HEK293 (cell line): ENCODE measurements around the gene PGS1.

Source experiments
- CTCF ChIA-PET: fragments of 350-600 bp; formaldehyde crosslinking; extraction: SDS; loops from one replicate; lab custom pipeline; 2021; ENCODE audit warnings: antibody characterized with exemption; lab: Yijun Ruan, JAX
- POLR2A ChIA-PET: fragments of 300-600 bp; formaldehyde crosslinking; extraction: SDS; loops from one replicate; lab custom pipeline; 2020; ENCODE audit warnings: antibody characterized with exemption, inconsistent platforms; lab: Yijun Ruan, JAX
- H3K27ac ChIP-seq: fragments of 200-500 bp; sonication (Bioruptor generic); 2 replicates; pipeline ENCODE4 v1.5.1; 2014; ENCODE audit warnings: low read depth, low read length, control low read depth, inconsistent platforms; ENCODE audit errors: extremely low read depth
- H3K36me3 ChIP-seq, 2 experiments: fragments of 200-500 bp in 1 of 2; sonication (Bioruptor generic) in 1 of 2; 1 replicate in 1 of 2; 2 replicates in 1 of 2; pipeline ENCODE4 v1.5.1; 2014 to 2017; ENCODE audit warnings: inconsistent platforms in 2 of 2, low read length in 2 of 2; ENCODE audit not compliant: control insufficient read depth in 2 of 2, insufficient read depth in 1 of 2
- H3K4me1 ChIP-seq: fragments of 200-500 bp; sonication (Bioruptor generic); 2 replicates; pipeline ENCODE4 v1.5.1; 2014; ENCODE audit warnings: mild to moderate bottlenecking, low read length, inconsistent platforms; ENCODE audit not compliant: control insufficient read depth, insufficient read depth
- H3K4me3 ChIP-seq: 2 replicates; pipeline ENCODE4 v1.5.1; 2011; ENCODE audit warnings: low read depth, mild to moderate bottlenecking, control low read depth, low read length, moderate library complexity
- H3K9me3 ChIP-seq: fragments of 200-500 bp; sonication (Bioruptor generic); 2 replicates; pipeline ENCODE4 v1.5.1; 2014; ENCODE audit warnings: low read depth, low read length, inconsistent platforms; ENCODE audit not compliant: control insufficient read depth, insufficient read depth
- GLIS1 ChIP-seq: fragments of 450-650 bp; formaldehyde crosslinking; IDR thresholded peaks from 2 replicates; pipeline ENCODE4 v1.5.1; 2016; ENCODE audit warnings: missing biosample characterization, missing genetic modification characterization
- OSR2 ChIP-seq: fragments of 450-650 bp; formaldehyde crosslinking; IDR thresholded peaks from 2 replicates; pipeline ENCODE4 v1.5.1; 2016; ENCODE audit warnings: missing biosample characterization, missing genetic modification characterization
- ZBTB17 ChIP-seq: fragments of 450-650 bp; formaldehyde crosslinking; IDR thresholded peaks from 2 replicates; pipeline ENCODE4 v1.5.1; 2016; ENCODE audit warnings: missing biosample characterization, missing genetic modification characterization
- ZBTB48 ChIP-seq: fragments of 450-650 bp; formaldehyde crosslinking; IDR thresholded peaks from 2 replicates; pipeline ENCODE4 v1.5.1; 2016; ENCODE audit warnings: missing biosample characterization, missing genetic modification characterization
- ZNF169 ChIP-seq: fragments of 450-650 bp; formaldehyde crosslinking; IDR thresholded peaks from 2 replicates; pipeline ENCODE4 v1.5.1; 2016; ENCODE audit warnings: missing biosample characterization, missing genetic modification characterization
- ZNF2 ChIP-seq: fragments of 450-650 bp; formaldehyde crosslinking; IDR thresholded peaks from 2 replicates; pipeline ENCODE4 v1.5.1; 2016; ENCODE audit warnings: missing biosample characterization, missing genetic modification characterization
- ZNF266 ChIP-seq: fragments of 450-650 bp; formaldehyde crosslinking; IDR thresholded peaks from 2 replicates; pipeline ENCODE4 v1.5.1; 2016; ENCODE audit warnings: missing biosample characterization, missing genetic modification characterization, low read depth
- ZNF341 ChIP-seq: fragments of 450-650 bp; formaldehyde crosslinking; IDR thresholded peaks from 2 replicates; pipeline ENCODE4; 2016; ENCODE audit warnings: low read depth, missing biosample characterization, missing genetic modification characterization
- ZNF501 ChIP-seq: fragments of 450-650 bp; formaldehyde crosslinking; IDR thresholded peaks from 2 replicates; pipeline ENCODE4 v1.5.1; 2016; ENCODE audit warnings: missing biosample characterization, missing genetic modification characterization
- ZNF654 ChIP-seq: fragments of 450-650 bp; formaldehyde crosslinking; IDR thresholded peaks from 2 replicates; pipeline ENCODE4 v1.5.1; 2016; ENCODE audit warnings: low read depth, missing biosample characterization, missing genetic modification characterization
- ZNF660 ChIP-seq: fragments of 450-650 bp; IDR thresholded peaks from 2 replicates; pipeline ENCODE4 v1.5.1; 2018; ENCODE audit warnings: missing biosample characterization, mild to moderate bottlenecking, missing genetic modification characterization
- ZSCAN30 ChIP-seq: fragments of 450-650 bp; IDR thresholded peaks from 2 replicates; pipeline ENCODE4 v1.5.1; 2018; ENCODE audit warnings: missing biosample characterization, mild to moderate bottlenecking, missing genetic modification characterization, moderate library complexity
- TF ChIP-seq, protein P1 (sequence below): fragments of 450-650 bp; formaldehyde crosslinking; IDR thresholded peaks from 2 replicates; pipeline ENCODE4 v1.5.1; 2016; ENCODE audit warnings: missing biosample characterization, missing genetic modification characterization
- TF ChIP-seq, protein P2 (sequence below): fragments of 450-650 bp; formaldehyde crosslinking; IDR thresholded peaks from 2 replicates; pipeline ENCODE4 v1.5.1; 2016; ENCODE audit warnings: missing biosample characterization, missing genetic modification characterization
- TF ChIP-seq, protein P3 (sequence below): fragments of 450-650 bp; formaldehyde crosslinking; IDR thresholded peaks from 2 replicates; pipeline ENCODE4 v1.5.1; 2017; ENCODE audit warnings: missing biosample characterization, missing genetic modification characterization
- TF ChIP-seq, protein P4 (sequence below): fragments of 450-650 bp; formaldehyde crosslinking; IDR thresholded peaks from 2 replicates; pipeline ENCODE4 v1.5.1; 2016; ENCODE audit warnings: missing biosample characterization, missing genetic modification characterization

The PGS1 gene

DNA sequence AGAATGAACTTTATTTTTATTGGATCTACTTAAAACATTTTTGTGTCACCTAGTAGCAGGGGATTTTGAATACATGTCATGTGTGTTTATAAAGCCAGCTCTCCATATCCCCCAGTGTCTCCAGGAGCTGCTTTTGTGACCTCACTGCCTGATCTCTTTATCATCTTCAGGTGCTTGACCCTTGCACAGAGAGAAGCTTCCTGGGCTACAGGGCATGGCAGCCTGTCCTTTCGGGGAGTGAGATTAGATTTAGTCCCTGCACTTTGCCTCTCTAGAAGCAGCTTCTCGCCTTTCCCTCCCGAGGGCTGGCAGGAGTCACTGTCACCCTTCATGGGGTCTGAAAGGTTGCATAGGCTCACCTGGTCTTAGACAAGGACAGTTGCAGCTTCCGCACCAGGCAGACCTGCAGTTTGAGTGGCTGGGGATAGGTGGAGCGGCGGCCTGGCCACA, 42.7 kb downstream of the PGS1 start:
- TF ChIP-seq, protein P1, sequence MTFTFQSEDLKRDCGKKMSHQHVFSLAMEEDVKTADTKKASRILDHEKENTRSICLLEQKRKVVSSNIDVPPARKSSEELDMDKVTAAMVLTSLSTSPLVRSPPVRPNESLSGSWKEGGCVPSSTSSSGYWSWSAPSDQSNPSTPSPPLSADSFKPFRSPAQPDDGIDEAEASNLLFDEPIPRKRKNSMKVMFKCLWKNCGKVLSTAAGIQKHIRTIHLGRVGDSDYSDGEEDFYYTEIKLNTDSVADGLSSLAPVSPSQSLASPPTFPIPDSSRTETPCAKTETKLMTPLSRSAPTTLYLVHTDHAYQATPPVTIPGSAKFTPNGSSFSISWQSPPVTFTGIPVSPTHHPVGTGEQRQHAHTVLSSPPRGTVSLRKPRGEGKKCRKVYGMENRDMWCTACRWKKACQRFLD (tag by site-specific recombination) = no peak
- TF ChIP-seq OSR2 = 0 out of 2 replicates have a peak, but pooled peaks have one; percentile 8
- POLR2A ChIA-PET = interaction anchor here (1.4 kb wide), 1 partner anchor 170 kb away, joined by 5 read pairs; no protein-coding TSS in a partner anchor
- CTCF ChIA-PET = interaction anchor here (0.5 to 11.5 kb wide), 33 partner anchors 10 to 406 kb away, joined by 3 to 137 read pairs (median 5); partner anchors contain the start of genes PGS1 and SOCS3
- H3K4me1 ChIP-seq = no peaks in the 10 kb centered on the region
- peaks cover 15 to 88% of the 10 kb centered on the region in 2 experiments; a peak in 2 of 3 replicates for H3K36me3 ChIP-seq
- H3K4me3 ChIP-seq = no peak overlapping the region
- H3K27ac ChIP-seq = no peak overlapping the region
- H3K9me3 ChIP-seq = no peaks in the 10 kb centered on the region

DNA sequence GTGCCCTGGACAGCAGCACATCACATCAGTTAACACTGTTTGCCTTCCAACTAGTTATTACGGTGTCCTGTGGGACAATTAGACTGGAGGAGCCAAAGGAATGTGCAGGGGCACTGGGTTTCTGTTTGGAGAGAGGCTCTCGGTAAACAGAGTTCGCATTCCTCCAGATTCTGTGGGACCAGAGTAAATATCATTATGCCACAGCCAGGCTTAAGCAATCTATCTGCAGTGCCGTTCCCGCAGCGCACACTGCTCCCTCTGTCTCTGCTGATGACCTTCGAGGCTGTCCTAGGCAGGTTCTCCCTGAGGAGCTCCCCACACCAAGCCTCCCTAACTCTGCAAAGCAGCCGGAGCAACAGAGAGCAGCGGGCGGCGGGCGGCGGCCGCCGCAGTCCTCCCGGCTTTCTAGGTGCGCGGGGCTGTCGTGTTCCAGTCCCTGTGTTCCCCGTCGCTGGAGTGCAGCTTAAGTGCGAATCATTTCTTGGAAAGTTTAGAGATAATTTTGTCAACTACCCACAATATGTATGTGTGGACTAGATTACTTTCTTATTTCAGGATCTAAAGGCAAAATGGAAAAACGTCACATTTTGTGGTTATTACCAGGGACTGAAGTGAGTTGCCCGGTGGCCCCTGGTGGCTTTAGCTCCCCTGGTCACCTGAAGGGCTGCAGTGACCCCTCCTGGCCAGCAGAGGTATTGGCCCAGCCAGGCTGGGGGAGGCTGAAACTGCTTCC, 43.3 kb downstream of the PGS1 start:
- CTCF ChIA-PET = interaction anchor here (0.6 to 11.5 kb wide), 48 partner anchors 9 to 751 kb away, joined by 3 to 137 read pairs (median 5); partner anchors contain the start of genes AFMID, PGS1, SOCS3 and TK1
- no peak overlapping the region for H3K27ac ChIP-seq
- no peaks in the 10 kb centered on the region for H3K9me3 ChIP-seq
- peak; percentile 64; the same call in 1 of the 2 replicates for TF ChIP-seq ZBTB17 (tag by site-specific recombination)
- peak; percentile 77 for TF ChIP-seq ZNF654 (tag by site-specific recombination)
- peak; percentile 75; the same call in 1 of the 2 replicates for TF ChIP-seq ZNF660 (tag by site-specific recombination)
- no peak for TF ChIP-seq ZNF169 (tag by site-specific recombination)
- 0 out of 2 replicates have a peak, but pooled peaks have one; percentile 45 for TF ChIP-seq ZSCAN30 (tag by site-specific recombination)
- TF ChIP-seq, protein P2, sequence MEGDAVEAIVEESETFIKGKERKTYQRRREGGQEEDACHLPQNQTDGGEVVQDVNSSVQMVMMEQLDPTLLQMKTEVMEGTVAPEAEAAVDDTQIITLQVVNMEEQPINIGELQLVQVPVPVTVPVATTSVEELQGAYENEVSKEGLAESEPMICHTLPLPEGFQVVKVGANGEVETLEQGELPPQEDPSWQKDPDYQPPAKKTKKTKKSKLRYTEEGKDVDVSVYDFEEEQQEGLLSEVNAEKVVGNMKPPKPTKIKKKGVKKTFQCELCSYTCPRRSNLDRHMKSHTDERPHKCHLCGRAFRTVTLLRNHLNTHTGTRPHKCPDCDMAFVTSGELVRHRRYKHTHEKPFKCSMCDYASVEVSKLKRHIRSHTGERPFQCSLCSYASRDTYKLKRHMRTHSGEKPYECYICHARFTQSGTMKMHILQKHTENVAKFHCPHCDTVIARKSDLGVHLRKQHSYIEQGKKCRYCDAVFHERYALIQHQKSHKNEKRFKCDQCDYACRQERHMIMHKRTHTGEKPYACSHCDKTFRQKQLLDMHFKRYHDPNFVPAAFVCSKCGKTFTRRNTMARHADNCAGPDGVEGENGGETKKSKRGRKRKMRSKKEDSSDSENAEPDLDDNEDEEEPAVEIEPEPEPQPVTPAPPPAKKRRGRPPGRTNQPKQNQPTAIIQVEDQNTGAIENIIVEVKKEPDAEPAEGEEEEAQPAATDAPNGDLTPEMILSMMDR (tag by site-specific recombination) = peak; percentile 92
- peak; percentile 24; the same call in 1 of the 2 replicates for TF ChIP-seq GLIS1 (tag by site-specific recombination)
- TF ChIP-seq, protein P3, sequence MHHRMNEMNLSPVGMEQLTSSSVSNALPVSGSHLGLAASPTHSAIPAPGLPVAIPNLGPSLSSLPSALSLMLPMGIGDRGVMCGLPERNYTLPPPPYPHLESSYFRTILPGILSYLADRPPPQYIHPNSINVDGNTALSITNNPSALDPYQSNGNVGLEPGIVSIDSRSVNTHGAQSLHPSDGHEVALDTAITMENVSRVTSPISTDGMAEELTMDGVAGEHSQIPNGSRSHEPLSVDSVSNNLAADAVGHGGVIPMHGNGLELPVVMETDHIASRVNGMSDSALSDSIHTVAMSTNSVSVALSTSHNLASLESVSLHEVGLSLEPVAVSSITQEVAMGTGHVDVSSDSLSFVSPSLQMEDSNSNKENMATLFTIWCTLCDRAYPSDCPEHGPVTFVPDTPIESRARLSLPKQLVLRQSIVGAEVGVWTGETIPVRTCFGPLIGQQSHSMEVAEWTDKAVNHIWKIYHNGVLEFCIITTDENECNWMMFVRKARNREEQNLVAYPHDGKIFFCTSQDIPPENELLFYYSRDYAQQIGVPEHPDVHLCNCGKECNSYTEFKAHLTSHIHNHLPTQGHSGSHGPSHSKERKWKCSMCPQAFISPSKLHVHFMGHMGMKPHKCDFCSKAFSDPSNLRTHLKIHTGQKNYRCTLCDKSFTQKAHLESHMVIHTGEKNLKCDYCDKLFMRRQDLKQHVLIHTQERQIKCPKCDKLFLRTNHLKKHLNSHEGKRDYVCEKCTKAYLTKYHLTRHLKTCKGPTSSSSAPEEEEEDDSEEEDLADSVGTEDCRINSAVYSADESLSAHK (tag by site-specific recombination) = no peak; the same call in none of the 2 replicates
- peak; percentile 66 for TF ChIP-seq ZNF341 (tag by site-specific recombination)
- TF ChIP-seq ZNF501 = no peak
- TF ChIP-seq, protein P4, sequence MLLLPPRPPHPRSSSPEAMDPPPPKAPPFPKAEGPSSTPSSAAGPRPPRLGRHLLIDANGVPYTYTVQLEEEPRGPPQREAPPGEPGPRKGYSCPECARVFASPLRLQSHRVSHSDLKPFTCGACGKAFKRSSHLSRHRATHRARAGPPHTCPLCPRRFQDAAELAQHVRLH = no peak
- peak; percentile 31; the same call in 1 of the 2 replicates for TF ChIP-seq ZNF2 (tag by site-specific recombination)
- TF ChIP-seq ZNF266 = no peak
- TF ChIP-seq ZBTB48 (tag by site-specific recombination) = peak; percentile 78; the same call in 1 of the 2 replicates
- peaks cover 15 to 92% of the 10 kb centered on the region in 2 experiments; a peak in 2 of 3 replicates for H3K36me3 ChIP-seq
- H3K4me3 ChIP-seq = no peak overlapping the region
- H3K4me1 ChIP-seq = no peaks in the 10 kb centered on the region
- POLR2A ChIA-PET = interaction anchor here (0.8 to 1.5 kb wide), 3 partner anchors 11 to 171 kb away, joined by 4 to 5 read pairs (median 5); no protein-coding TSS in a partner anchor
